ENCODE measurements around the gene ANG.
A peak's percentile ranks its signal among the peaks of the same experiment; 100 is the strongest.
"Not testable (repeated sequence)": the region's sequence is repeated elsewhere in the genome, so short reads cannot be mapped to it uniquely, and the experiment has no call there.

The ANG gene

GRCh38 chr14:20688167-20688839 lies at the start of gene ANG:
Gene ANG (plus strand): TSS chr14:20688764. CDS start chr14:20693565, 4,801 bp downstream.
- no peak for DNase-seq (ENCODE audit: low spot score)

GRCh38 chr14:20641591-20641990 lies 47.0 kb upstream of the ANG start, which contains the start of gene OR6S1:
Gene OR6S1 (minus strand): TSS chr14:20641691. CDS start chr14:20641691, 0 bp downstream.
- no peak for DNase-seq (ENCODE audit: low spot score)

GRCh38 chr14:20642182-20642581 lies 46.4 kb upstream of the ANG start:
- DNase-seq (ENCODE audit: low spot score): no peak

GRCh38 chr14:20642755-20643154 lies 45.8 kb upstream of the ANG start:
- not testable (repeated sequence) for DNase-seq (ENCODE audit: low spot score)

- no peak for DNase-seq (ENCODE audit: low spot score)
Measured at GRCh38 chr14:20644520-20644919, 44.0 kb upstream of the ANG start.

GRCh38 chr14:20645481-20645880 lies 43.1 kb upstream of the ANG start:
- DNase-seq (ENCODE audit: low spot score): no peak

GRCh38 chr14:20652996-20653975 lies 35.3 kb upstream of the ANG start:
- DNase-seq (ENCODE audit: low spot score): no peak

GRCh38 chr14:20655851-20656250 lies 32.7 kb upstream of the ANG start:
- no peak for DNase-seq (ENCODE audit: low spot score)

GRCh38 chr14:20656274-20656673 lies 32.3 kb upstream of the ANG start:
- DNase-seq (ENCODE audit: low spot score): no peak

GRCh38 chr14:20657216-20658211 lies 31.1 kb upstream of the ANG start:
- peak; percentile 50 for DNase-seq (ENCODE audit: low spot score)

- DNase-seq (ENCODE audit: low spot score): no peak
Measured at GRCh38 chr14:20658246-20658645, 30.3 kb upstream of the ANG start.

- no peak for DNase-seq (ENCODE audit: low spot score)
Measured at GRCh38 chr14:20659336-20659735, 29.2 kb upstream of the ANG start.

GRCh38 chr14:20659813-20660395 lies 28.7 kb upstream of the ANG start:
- DNase-seq (ENCODE audit: low spot score): no peak

GRCh38 chr14:20661197-20661596 lies 27.4 kb upstream of the ANG start:
- DNase-seq (ENCODE audit: low spot score): no peak

- DNase-seq (ENCODE audit: low spot score): no peak
Measured at GRCh38 chr14:20662968-20663732, 25.4 kb upstream of the ANG start.

- DNase-seq (ENCODE audit: low spot score): not testable (repeated sequence)
Measured at GRCh38 chr14:20666400-20666961, 22.1 kb upstream of the ANG start.

- DNase-seq (ENCODE audit: low spot score): no peak
Measured at GRCh38 chr14:20667957-20668356, 20.6 kb upstream of the ANG start.

- DNase-seq (ENCODE audit: low spot score): no peak
Measured at GRCh38 chr14:20668969-20669368, 19.6 kb upstream of the ANG start.

- no peak for DNase-seq (ENCODE audit: low spot score)
Measured at GRCh38 chr14:20671597-20672283, 16.8 kb upstream of the ANG start.

- DNase-seq (ENCODE audit: low spot score): no peak
Measured at GRCh38 chr14:20675669-20676068, 12.9 kb upstream of the ANG start.

All from HuH-7.5 (cell line).